WI38 (cell line): Measurements from ENCODE around the gene ZSWIM8.

Experiments used
- H3K4me3 ChIP-seq: 2 replicates; pipeline ENCODE4 v1.5.1; 2011; ENCODE audit warnings: low read depth, mild to moderate bottlenecking, control low read depth, low read length
- TF ChIP-seq, protein P1 (sequence below): IDR thresholded peaks from 2 replicates; pipeline ENCODE4 v1.5.1; 2012; ENCODE audit warnings: low read depth, mild to moderate bottlenecking, control low read depth, low read length

Gene ZSWIM8

GRCh38 chr10:73750819-73751218 is 34.6 kb upstream of the ZSWIM8 start:
- H3K4me3 ChIP-seq: no peak overlapping the region
- TF ChIP-seq, protein P1, sequence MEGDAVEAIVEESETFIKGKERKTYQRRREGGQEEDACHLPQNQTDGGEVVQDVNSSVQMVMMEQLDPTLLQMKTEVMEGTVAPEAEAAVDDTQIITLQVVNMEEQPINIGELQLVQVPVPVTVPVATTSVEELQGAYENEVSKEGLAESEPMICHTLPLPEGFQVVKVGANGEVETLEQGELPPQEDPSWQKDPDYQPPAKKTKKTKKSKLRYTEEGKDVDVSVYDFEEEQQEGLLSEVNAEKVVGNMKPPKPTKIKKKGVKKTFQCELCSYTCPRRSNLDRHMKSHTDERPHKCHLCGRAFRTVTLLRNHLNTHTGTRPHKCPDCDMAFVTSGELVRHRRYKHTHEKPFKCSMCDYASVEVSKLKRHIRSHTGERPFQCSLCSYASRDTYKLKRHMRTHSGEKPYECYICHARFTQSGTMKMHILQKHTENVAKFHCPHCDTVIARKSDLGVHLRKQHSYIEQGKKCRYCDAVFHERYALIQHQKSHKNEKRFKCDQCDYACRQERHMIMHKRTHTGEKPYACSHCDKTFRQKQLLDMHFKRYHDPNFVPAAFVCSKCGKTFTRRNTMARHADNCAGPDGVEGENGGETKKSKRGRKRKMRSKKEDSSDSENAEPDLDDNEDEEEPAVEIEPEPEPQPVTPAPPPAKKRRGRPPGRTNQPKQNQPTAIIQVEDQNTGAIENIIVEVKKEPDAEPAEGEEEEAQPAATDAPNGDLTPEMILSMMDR: no peak

DNA sequence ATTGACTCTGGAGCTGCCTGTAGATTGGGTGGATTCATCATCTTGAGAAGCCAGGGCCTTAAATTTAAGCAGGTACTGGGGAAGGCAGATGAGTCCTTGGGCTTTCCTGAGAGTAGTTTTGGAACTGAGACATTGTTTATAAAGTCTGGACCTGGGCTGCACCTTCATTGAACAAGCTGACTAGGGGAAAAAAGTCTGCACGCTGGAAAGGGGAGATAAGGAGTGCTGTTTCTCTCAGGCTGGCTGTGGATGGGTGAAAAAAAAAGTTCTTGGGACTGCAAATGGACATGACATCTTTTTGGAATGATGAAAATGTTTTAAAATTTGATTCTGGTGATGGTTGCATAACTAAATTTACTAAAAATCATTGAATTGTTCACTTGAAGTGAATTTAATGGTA is 29.2 kb upstream of the ZSWIM8 start:
- H3K4me3 ChIP-seq: no peak overlapping the region
- TF ChIP-seq, protein P1: no peak

GRCh38 chr10:73758704-73759511 is 26.5 kb upstream of the ZSWIM8 start:
- TF ChIP-seq, protein P1: no peak

GRCh38 chr10:73759512-73760115 is 25.8 kb upstream of the ZSWIM8 start:
- H3K4me3 ChIP-seq: no peak overlapping the region
- TF ChIP-seq, protein P1: no peak

More at GRCh38 chr10:73758704-73759511, 26.5 kb upstream of the ZSWIM8 start:
- no peak overlapping the region for H3K4me3 ChIP-seq

GRCh38 chr10:73761781-73762180 is 23.6 kb upstream of the ZSWIM8 start:
- H3K4me3 ChIP-seq: no peak overlapping the region
- TF ChIP-seq, protein P1: no peak

DNA sequence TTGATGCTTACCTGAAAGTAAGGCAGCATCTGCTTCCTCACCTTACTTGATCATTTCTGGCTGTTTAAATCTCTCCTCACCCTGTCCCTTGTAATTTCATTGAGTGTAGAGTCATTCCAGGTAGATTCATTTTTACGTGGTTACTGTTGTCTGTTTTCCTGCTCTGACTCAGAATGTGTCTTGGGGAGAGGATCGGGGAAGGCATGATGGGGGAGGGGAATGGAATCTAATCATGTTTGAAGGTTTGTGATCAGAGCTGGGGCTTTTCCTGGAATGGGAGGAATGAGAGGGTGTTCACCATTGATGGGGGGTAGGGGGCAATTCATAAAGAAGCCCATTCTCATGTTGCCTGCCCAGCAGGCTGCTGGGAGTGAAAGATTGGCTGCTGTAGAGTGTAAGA is 22.5 kb upstream of the ZSWIM8 start:
- TF ChIP-seq, protein P1: no peak
- no peak overlapping the region for H3K4me3 ChIP-seq

GRCh38 chr10:73763343-73763742 is 22.1 kb upstream of the ZSWIM8 start:
- H3K4me3 ChIP-seq: no peak overlapping the region
- TF ChIP-seq, protein P1: no peak
